SKM-1 (cell line): ENCODE results near the gene CRYBA1.
"Not testable (repeated sequence)": the region's sequence is repeated elsewhere in the genome, so short reads cannot be mapped to it uniquely, and the experiment has no call there.

Experiments used
- DNase-seq: peaks from one replicate; lab custom pipeline; 2025; ENCODE audit not compliant: unreplicated experiment; lab: John Stamatoyannopoulos, UW

The CRYBA1 gene

DNA sequence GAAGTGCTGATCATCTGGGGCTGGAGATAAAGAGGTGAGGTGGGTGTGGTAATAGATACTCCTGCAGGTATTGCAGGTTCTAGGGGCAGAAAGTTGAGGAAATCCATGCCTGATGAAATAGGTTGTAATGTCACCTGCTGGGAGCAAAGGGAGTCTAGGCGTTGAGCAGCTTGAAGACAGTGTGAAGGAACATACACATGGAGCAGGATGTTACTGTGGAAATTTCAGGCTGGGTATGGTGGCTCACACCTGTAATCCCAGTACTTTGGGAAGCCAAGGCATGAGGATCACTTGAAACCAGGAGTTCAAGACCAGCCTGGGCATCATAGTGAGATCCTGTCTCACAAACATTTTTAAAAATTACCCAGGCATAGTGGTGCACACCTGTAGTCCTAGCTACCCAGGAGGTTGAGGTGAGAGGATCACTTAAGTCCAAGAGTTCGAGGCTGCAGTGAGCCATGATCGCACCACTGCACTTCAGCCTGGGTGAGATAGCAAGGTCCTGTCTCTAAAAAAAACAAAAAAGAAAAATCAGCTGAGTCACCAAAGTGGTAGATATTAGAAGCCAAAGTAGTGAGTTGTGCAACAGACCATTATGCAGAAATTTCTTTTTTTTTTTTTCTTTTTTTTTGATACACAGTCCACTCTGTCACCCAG, 9.1 kb upstream of the CRYBA1 start:
- no peak for DNase-seq

DNA sequence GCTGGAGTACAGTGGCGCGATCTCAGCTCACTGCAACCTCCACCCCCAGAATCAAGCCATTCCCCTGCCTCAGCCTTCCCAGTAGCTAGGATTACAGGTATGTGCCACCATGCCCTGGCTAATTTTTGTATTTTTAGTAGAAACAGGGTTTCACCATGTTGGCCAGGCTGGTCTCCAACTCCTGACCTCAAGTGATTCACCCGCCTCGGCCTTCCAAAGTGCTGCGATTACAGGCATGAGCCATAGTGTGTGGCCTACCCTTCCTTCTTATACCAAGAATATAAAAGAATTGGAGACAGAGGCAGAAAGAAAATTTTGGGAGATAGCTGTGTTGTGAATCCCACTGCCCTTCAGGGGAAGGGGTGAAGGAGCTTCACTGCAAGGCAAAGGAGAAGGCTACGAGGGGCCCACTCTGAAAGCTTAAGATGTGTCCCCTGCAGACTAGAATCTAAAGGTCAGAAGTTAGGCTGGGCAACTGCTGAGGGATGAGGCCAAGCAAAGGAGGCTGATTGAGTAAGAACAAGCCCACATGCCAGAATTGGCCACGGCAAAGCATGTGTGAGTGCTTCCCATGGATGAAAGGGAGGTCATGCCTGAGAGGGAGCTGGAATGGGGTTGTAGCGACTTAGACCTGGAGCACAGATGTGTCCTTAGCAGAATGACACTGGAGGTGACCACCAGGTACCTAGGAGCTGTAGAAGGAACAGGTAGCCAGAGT, 8.4 kb upstream of the CRYBA1 start:
- DNase-seq: no peak

DNA sequence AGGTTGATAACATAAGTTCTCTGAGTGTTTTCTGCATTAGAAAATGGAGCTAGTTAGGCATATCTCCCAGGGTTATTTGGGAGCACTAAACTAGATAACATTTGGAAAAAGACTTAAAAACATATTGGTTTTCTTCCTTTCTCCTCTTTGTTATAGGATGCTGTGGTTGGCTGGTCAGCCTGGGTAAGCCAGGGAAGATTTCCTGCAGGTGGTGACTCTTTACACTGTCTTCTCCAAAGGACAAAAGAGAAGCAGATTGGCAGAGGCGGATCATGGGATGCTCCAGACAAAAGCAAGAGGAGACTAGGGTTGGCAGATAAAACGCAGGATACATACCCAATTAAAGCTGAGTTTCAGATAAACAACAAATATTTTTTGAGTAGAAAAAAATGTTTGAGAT, 6.2 kb upstream of the CRYBA1 start:
- no peak for DNase-seq

DNA sequence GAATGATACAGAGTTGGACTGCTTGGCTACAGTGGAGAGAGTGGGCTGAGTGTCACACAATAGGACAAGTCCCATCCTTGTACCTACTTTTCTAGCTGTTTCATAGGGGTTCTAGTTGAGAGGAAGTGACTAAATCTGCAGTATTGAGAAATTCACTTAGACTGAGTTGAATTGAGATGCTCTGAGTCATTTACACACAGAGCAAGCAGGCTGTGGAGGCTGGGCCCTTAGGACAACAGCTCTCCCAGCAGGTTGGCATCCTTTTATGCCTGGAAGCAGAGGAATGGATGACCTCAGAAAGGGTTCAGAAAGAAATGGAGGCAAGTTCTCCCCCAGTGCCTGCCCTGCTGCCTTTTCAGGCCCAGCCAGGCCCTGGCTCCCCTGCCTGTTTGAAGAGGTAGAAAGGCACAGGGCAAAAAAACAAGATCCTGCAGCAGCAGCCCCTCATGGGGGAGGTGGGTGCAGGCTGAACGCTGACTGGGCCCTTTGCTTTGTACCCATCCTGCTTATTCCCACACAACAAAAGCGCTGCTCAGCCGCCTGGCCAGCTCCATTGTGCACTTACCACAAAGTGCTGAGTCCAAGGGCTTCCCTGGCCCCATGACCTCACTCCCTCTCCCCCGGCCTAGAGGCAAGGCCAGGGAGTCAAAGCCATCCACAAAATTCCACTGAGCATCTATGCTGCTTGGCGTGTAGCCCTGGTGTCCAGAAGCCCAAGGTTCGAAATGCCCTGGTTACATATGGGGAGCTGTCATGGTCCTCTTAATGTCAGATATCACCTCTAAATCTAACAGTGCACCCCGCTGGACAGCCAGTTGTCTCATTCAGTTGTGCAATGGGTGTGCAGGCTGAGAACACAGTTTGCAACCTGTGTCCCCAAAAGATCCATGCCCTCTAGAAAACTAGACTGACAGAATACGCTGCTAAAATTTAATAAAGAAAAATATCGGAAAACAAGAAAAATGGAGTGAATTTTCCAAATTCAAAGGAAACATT, 5.4 kb upstream of the CRYBA1 start:
- peak; percentile 77 for DNase-seq

DNA sequence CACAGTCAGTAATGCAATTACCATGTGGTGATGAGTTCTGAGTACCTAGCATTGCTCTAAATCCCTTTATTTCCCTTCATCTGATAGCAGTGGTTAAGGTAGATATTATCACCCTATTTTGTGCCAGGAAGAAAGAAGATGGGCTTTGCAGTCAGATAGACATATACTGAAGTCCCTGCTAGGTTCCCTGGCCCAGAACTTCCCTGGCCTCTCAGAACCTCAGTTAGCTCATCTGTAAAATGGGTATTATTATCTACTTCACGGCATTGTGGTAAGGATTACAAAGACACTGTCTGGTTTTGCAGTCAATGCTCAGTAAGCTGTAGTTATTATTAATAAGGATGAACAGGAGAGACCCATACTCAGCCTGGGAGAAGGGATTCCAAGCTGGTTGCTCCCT, 4.6 kb upstream of the CRYBA1 start:
- no peak for DNase-seq

DNA sequence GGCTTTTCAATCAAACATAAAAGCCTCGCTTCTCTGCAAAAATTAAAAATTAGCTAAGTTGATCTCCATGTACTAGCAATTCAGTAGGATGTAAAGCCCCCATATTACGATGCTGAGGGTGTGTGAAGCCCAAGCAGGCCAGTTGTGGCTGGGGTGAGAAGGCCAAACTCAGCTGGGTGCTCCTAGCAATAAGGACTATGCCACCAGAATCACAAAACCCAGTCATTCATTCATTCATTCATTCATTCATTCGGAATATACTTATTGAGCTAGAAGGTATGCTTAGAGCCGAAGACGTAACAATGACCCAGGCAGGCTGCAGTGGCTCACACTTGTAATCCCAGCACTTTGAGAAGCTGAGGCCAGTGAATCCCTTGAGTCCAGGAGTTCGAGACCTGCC, 3.9 kb upstream of the CRYBA1 start:
- no peak for DNase-seq

DNA sequence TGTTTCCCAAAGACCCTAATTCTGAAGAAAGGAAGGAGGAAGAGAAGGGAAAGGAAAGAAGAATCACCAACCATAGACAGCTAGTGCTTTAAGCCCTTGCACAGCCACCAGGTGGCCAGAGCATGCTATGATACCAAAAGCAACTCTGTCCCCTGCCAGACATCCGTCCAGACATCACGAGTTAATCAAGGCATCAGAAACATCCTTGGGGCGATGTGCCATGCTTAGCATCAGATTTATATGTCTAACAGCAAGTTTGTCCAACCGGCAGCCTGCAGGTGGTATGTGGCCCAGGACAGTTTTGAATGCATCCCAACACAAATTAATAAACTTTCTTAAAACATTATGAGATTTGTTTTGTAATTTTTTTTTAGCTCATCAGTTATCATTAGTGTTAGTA, 2.9 kb upstream of the CRYBA1 start:
- no peak for DNase-seq

DNA sequence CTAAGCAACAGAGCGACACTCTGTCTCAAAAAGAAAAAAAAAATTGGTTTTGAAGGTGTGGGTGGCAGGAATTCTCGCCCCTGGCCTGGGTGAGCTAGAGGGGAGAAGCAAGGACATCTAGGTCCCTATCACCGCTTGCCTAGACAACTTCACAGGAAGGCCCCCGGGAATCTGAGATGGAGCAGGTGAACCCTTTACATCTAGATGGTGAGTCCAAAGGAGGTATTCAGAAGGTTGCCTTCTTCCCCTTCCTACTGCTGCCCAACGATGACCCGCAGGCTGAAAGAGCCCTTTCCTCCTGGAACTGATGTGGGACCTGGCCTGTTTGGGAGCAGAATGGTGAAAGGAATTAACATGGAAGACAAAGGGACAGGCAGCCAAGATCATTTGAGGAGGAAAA, 1.3 kb upstream of the CRYBA1 start:
- DNase-seq: no peak

DNA sequence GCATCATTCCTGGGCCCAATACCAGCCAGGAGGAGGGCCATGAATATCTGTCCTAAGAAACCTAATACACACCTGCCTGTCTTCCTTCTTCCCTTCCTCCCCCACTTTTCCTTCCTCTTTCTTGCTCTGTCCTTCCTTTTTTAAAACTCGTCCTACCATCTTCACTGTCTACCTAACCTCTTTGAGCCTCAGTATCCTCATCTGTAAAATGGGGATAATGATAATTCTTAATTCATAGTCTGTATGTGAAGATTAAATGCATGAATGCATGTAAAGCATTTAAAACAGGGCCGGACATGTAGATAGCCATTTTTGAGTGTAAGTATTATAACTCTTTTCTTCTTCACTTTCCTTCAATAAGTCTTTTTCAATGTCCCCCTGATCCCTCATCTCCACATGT, 560 bp downstream of the CRYBA1 start:
- no peak for DNase-seq

DNA sequence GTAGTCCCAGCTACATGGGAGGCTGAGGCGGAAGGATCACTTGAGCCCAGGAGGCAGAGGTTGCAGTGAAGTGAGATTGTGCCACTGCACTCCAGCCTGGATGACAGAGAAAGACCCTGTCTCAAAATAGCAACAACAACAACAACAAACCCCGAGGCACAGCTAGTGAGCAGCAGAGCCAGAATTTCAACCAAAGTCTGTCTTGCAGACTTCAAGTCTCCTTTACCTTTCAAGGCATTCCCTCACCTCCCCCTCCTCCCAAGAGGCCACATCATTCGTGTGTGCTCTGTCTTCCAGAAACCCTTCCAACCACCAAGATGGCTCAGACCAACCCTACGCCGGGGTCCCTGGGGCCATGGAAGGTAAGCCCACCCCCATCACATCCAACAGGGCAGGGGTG, 2.2 kb downstream of the CRYBA1 start:
- DNase-seq: no peak

DNA sequence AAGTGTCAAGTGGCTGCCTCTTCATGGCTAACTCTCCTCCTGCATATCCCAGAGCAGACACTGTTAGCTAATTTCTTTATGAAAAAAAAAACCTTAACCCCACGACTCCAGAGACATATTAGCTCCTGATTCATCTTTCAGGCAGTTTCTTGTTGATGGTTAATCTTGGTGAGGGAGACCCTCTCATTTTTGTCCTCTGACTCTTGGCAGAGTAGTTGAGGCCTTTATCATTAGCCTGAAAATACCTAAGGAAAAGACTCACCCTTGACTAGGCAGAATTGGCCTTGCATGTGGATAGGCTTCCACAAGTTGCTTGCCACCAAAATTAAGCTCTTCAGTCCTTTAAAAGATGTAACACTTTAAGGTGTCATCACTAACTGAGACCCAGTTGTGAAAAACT, 4.0 kb downstream of the CRYBA1 start:
- DNase-seq: no peak

DNA sequence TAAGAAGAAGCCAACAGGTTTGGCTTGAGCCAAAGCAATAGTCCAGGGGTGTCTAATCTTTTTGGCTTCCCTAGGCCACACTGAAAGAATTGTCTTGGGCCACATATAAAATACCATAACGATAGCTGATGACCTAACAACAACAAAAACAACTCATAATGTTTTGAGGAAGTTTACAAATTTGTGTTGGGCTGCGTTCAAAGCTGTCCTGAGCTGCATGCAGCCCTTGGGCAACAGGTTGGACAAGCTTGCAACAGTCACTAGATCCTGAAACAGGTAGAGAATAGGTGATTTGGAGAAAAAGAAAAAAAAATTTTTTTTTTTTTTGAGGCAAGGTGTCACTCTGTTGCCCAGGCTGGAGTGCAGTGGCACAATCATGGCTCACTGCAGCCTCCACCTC, 4.5 kb downstream of the CRYBA1 start:
- no peak for DNase-seq

DNA sequence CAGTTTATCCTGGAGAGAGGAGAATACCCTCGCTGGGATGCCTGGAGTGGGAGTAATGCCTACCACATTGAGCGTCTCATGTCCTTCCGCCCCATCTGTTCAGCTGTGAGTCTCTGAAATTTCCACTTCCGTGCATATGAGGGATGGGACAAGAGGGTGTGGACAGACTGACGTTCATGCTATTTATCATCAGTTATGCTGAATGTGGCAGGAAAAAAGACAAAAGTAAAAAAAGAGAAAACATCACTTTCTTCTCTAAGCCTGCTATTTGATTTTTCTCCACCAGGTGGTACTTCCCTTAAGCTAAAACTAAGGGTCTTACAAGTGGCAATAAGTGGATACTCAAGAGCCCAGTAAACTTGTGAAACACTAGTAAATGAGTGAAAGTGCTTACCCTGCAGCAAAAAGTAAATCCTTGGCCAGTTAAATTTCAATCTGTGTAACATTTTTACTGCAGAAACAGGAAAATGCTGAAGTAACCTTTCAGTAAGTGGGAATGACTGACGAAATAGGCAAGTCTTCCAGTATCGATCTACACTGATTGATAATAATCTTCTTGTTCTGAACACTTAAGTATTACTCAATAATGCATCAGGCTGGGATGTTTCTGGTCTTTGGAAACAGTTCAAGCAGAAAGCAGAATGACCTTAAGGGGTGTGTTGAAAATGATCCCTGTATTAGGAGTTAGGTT, 5.6 kb downstream of the CRYBA1 start:
- DNase-seq: no peak

DNA sequence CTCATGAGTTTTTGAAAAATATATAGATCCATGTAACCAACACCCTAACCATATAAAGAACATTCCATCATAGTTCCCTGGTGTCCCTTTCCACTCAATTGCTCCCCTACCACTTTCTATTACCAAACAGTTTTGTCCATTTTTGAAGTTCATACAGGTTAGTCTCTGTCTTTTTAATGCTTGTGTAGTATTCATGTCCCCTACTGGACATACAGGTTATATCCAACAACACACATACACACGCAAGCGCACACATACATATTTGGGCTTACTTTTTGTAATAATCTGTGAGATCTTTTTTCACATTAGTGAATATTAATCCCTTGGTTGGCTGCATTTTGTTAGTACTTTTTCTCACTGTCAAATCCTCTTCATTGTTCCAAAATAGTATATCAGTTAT, 6.4 kb downstream of the CRYBA1 start:
- no peak for DNase-seq

DNA sequence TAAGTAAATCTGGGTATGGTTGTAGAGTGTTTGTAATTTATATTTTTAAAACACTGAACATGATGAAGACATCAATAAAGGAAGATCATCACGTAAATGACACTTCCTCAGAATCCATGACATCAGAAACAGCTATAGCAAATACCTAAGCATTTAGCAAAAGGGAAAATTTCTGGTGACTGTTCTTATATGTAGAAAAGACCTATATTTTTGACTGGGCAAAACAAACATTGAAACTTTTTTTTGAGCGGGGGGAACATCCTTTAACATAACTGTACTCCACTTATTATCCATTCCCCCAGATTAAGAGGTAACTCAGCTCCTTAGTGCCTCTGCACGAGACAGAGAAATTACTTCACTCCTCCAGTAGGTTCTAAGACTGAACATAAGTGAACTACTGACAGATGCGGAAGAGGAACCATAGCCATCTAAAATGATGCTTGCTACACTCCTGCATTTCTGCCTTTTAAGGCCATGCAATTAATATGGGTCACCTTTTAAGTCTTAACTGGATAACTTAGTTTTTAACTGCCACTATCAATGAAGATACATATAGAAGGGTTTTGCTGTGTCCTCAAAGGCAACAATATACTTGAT, 9.4 kb downstream of the CRYBA1 start:
- DNase-seq: no peak

DNA sequence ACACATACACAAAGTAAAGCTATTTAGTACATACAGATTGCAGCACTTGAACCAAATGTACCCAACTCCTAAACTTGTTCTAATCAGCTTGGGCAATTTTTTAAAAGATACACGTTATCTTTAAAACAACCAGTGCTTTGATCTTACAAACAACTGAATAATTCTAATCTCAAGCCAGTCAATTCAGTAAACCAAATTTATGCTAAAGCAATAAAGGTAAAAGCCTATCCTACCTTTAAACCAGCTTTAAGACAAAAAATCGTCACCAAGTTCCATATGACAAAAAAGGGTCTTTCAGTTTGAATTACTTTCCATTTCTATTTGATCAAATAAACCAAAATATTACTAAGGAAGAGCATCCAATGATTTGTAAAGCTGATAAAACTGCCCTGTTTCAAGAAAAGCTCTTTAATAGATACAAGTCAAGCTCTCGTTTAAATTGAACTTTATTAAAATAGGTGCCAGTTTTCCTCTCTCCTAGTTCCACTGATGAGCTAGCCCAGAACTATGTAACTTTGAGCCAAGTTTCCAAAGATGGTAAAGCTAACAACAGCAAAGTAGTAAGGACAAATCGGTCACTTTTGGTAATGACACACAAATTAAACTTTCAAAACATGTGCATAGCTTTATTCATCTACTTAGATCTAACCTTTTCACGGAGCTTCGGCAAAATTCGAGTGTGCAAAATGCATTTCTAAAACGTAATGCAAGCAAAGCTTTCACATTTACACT, 10.2 kb downstream of the CRYBA1 start:
- DNase-seq: no peak

DNA sequence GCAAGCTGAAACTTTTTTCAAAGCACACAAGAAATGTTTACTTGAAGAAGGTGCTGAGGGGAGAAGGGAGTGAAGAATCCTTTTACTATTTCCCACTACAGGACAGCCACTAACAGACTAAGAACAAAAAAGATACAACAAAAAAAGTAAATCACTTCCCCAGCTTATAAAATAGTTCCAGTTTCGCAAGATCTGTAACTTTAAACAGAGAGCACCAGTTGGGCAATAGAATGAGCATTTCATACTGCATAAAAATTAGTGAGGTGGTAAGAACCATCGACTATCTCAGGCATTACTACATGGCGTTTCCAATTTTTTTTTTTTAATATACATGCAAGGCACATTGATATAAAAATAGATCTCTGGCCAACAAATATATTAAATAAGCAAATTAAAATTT, 11.1 kb downstream of the CRYBA1 start:
- DNase-seq: no peak

DNA sequence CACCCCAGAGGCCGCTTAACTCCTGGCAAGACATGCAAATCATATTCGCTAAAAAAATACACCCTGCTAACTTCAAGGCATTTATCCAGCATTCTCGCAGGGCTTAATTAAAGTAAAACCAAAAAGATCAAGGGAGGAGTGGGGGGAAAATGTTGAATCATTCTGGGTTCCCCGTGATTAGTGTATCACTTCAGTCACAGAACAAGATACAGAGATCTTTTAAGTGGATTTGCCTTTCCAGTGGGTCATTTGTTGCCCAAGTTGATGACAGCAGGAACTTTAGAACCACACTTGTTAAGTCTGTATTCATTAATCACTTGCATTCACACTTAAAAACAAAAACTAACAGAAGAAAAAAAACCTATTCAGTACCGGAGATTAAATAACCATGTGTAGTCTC, 17.3 kb downstream of the CRYBA1 start:
- DNase-seq: no peak

DNA sequence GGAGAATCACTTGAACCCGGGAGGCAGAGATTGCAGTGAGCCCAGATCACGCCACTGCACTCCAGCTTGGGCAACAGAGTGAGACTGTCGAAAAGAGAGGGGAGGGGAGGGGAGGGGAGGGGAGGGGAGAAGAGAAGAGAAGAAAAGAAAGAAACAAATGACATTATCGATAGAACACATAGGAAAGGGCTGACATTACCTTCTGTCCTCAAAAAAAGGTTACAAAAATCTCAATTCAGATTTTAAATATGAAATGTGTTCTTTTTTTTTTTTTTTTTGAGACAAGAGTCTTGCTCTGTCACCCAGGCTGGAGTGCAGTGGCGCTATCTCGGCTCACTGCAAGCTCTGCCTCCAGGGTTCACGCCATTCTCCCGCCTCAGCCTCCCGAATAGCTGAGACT, 25.3 kb downstream of the CRYBA1 start:
- not testable (repeated sequence) for DNase-seq

DNA sequence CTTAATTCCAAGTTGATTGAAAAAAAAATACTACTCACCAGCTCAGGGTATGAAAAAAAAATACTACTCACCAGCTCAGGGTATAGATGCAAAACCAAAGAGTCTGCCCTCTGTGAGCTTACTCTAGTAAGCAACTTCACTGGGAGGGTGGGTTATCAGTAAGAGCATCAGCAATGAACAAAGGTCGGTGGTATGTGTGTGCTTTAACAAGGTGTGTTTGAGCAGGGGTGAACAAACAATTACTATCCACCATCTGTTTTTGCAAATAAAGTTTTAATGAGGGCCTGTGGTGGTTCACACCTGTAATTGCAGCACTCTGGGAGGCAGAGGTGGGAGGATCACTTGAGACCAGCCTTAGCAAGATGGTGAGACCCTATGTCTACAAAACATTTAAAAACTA, 27.3 kb downstream of the CRYBA1 start:
- DNase-seq: no peak
